Psoas muscle (tissue), 8 donors: ENCODE results near the gene GRK1. TPM values are rescaled to one million over a fixed set of nuclear protein-coding genes. Genes with fewer than 3 reads are reported as not detected.

Experiments
- ATAC-seq, 4 donors: fragments of 200-7000 bp; cut with Tn5 transposase; one replicate each; pipeline ENCODE4 v1.9.1; 2020; ENCODE audit warnings: moderate library complexity in 3 of 4, mild to moderate bottlenecking in 2 of 4
- DNase-seq, 2 donors: peaks; one replicate each; pipeline ENCODE4 v3.0.0-alpha.2; 2020
- H3K27ac ChIP-seq: fragments of 200-600 bp; one replicate; pipeline ENCODE4 v1.8.0; 2022
- H3K27me3 ChIP-seq, 3 donors: fragments of 200-600 bp in 1 of 3; one replicate each; pipeline versions ENCODE4 v1.6.1 to v1.8.0; 2013 to 2022; ENCODE audit warnings: low read length in 2 of 3, mild to moderate bottlenecking in 2 of 3, moderate library complexity in 1 of 3; ENCODE audit not compliant: insufficient read depth in 3 of 3
- H3K36me3 ChIP-seq, 2 donors: fragments of 200-600 bp in 1 of 2; one replicate each; pipeline versions ENCODE4 v1.6.1 to v1.8.0; 2013 to 2022; ENCODE audit warnings: low read depth in 1 of 2, mild to moderate bottlenecking in 1 of 2, moderate library complexity in 1 of 2; ENCODE audit not compliant: insufficient read depth in 1 of 2
- H3K4me1 ChIP-seq: fragments of 200-600 bp; one replicate; pipeline ENCODE4 v1.8.0; 2022
- H3K4me3 ChIP-seq: fragments of 200-600 bp; one replicate; pipeline ENCODE4 v1.8.0; 2022; ENCODE audit warnings: mild to moderate bottlenecking
- H3K9me3 ChIP-seq: fragments of 200-600 bp; one replicate; pipeline ENCODE4 v1.8.0; 2022
- WGBS, 3 donors: extraction: QIAGEN DNeasy Blood & Tissue Kit; methylation state at CpG; one replicate each; pipeline versions ENCODE4 v1.1.6 to v1.1.7; 2013; 5-methylcytosine and 5-hydroxymethylcytosine counted together
- intact Hi-C, 2 donors: fragments of 100-400 bp; cut with DNase I; formaldehyde crosslinking; loops; one replicate each; pipeline versions ENCODE4 v1.11.0 to v1.14.2; 2022
- polyA plus RNA-seq, 3 donors: library from polyadenylated mRNA; stranded (reverse); fragments of 200-250 nt; gene quantifications; one replicate each; pipeline ENCODE4 v1.2.3, GENCODE V29; 2013
- total RNA-seq, 4 donors: library from RNA; stranded (reverse); fragmentation: NEBNext Ultra II Directional in 2 of 4; extraction: Animal tissue kit (Norgen Biotek cat#: 25700) in 2 of 4; gene quantifications; one replicate each; pipeline versions ENCODE4 v1.2.1 to v1.2.4, GENCODE V29; 2021 to 2023
- TF ChIP-seq, protein P1 (sequence below): fragments of 200-600 bp; IDR thresholded peaks from one replicate; pipeline ENCODE4 v1.8.0; 2022; ENCODE audit warnings: antibody characterized with exemption
- donor health status: healthy with polysubstance abuse.
- donor health status: DM: no; HTN: no; CAD: no; lungs with moderate emphysema.
- donor health status: Bipolar disorder and iron deficiency.
- donor health status: healthy.
- donor health status: DM: yes; HTN: yes; CAD: no.
- donor health status: DM: no; HTN: no; CAD: no.
- donor health status: DM: no; HTN: no; CAD: no.
- donor health status: DM: yes; HTN: yes; CAD: no.

Gene GRK1
- total and polyA plus RNA-seq, 7 donors, result 0.10 TPM; not detected in 6

DNA sequence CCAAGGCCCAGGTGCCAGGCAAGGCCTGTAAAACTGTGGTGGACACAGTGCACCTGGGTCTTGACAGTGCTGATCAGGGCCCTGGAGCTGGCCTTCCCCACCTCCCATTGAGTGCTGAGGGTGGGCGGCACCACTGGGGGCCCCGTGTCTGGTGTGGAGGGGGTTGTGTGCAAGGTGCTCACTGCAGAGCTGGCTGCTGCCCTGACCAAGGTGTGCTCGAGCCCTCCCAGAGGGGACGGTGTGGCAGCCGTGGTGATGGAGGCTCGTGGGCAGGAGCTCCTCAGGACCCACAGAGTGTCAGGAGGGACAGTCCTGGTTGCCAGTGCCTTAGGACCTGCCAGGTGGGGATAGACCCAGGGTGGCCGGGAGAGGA is 32.0 kb upstream of the GRK1 start:
- 92 to 94% (median 92%) methylated on average over 7 of the region's 7 CpGs for WGBS, 3 donors
- intact Hi-C loops, result no loop called here

DNA sequence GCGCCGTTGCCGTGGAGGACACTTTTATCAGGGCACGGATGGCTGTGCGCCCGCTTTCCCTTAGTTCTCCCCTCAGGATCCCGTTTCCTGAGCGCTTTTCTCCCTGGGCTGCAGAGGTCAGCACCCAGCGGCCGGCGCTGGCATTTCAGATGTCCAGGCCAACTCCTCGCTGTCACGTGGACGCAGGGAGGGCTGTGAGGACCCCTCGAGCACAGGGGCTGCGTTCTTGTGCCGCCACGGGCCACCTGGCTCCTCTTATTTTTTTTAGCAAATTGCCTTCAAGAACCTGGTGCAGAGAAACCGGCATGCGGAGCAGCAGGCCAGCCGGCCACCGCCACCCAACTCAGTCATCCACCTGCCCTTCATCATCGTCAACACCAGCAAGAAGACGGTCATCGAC is 31.3 kb upstream of the GRK1 start:
- Histone ChIP-seq H3K27me3 (no peaks in the 10 kb centered on the region), H3K36me3 (peaks cover 9 to 88% of the 10 kb centered on the region in 2 donors), H3K4me1 (no peaks in the 10 kb centered on the region), H3K9me3 (no peaks in the 10 kb centered on the region), H3K4me3 (no peak overlapping the region), H3K27ac (no peak overlapping the region)
- DNase-seq, result peak in 1 of 2 donors; percentile 33
- TF ChIP-seq, protein P1, sequence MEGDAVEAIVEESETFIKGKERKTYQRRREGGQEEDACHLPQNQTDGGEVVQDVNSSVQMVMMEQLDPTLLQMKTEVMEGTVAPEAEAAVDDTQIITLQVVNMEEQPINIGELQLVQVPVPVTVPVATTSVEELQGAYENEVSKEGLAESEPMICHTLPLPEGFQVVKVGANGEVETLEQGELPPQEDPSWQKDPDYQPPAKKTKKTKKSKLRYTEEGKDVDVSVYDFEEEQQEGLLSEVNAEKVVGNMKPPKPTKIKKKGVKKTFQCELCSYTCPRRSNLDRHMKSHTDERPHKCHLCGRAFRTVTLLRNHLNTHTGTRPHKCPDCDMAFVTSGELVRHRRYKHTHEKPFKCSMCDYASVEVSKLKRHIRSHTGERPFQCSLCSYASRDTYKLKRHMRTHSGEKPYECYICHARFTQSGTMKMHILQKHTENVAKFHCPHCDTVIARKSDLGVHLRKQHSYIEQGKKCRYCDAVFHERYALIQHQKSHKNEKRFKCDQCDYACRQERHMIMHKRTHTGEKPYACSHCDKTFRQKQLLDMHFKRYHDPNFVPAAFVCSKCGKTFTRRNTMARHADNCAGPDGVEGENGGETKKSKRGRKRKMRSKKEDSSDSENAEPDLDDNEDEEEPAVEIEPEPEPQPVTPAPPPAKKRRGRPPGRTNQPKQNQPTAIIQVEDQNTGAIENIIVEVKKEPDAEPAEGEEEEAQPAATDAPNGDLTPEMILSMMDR, result no peak
- WGBS, 3 donors, result 96 to 98% (median 97%) methylated on average over 25 of the region's 25 CpGs
- intact Hi-C loops, result no loop called here
- ATAC-seq, result no peak

More for the DNA sequence above, 32.0 kb upstream of the GRK1 start:
- peak in 1 of 2 donors; percentile 38 for DNase-seq
- Histone ChIP-seq H3K4me3 (no peak overlapping the region), H3K27me3 (no peaks in the 10 kb centered on the region), H3K36me3 (peaks cover 9 to 81% of the 10 kb centered on the region in 2 donors), H3K27ac (no peak overlapping the region), H3K4me1 (no peaks in the 10 kb centered on the region), H3K9me3 (no peaks in the 10 kb centered on the region)
- TF ChIP-seq, protein P1, result no peak
- ATAC-seq, result no peak

DNA sequence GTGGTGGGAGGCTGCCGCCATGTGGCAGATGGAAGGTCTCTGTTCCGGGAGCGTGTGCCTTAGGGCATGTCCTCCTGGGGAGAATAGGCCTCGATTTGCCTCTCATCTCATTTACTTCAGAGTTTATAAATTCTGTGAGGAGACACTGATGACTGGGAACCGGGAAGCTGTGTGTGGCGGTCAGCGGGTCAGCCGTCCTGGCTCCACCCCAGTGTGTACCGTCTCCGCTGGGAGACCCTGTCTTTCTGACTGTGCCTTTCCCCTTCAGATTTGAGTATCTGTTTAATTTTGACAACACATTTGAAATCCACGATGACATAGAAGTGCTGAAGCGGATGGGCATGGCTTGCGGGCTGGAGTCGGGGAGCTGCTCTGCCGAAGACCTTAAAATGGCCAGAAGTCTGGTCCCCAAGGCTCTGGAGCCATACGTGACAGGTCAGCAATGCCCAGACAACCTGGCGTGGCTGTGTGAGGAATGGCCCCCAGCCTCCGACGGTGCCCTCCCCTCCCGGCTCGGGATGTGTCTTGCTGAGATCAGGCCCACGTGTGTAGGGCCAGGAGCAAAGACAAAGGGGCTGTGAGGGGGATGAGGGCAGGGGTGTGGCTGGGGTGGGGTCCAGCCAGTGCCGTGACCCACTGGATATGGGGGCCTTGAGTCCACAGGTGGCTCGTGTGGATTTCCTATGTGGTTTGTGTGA is 30.6 kb upstream of the GRK1 start:
- Histone ChIP-seq H3K27me3 (no peaks in the 10 kb centered on the region), H3K4me3 (no peak overlapping the region), H3K27ac (no peak overlapping the region), H3K4me1 (no peaks in the 10 kb centered on the region), H3K9me3 (no peaks in the 10 kb centered on the region), H3K36me3 (peaks cover 9 to 90% of the 10 kb centered on the region in 2 donors)
- intact Hi-C loops, result no loop called here
- DNase-seq (peak in 1 of 2 donors; percentile 36), ATAC-seq (no peak)
- TF ChIP-seq, protein P1, result no peak
- 95 to 96% (median 95%) methylated on average over 24 of the region's 24 CpGs for WGBS, 3 donors

DNA sequence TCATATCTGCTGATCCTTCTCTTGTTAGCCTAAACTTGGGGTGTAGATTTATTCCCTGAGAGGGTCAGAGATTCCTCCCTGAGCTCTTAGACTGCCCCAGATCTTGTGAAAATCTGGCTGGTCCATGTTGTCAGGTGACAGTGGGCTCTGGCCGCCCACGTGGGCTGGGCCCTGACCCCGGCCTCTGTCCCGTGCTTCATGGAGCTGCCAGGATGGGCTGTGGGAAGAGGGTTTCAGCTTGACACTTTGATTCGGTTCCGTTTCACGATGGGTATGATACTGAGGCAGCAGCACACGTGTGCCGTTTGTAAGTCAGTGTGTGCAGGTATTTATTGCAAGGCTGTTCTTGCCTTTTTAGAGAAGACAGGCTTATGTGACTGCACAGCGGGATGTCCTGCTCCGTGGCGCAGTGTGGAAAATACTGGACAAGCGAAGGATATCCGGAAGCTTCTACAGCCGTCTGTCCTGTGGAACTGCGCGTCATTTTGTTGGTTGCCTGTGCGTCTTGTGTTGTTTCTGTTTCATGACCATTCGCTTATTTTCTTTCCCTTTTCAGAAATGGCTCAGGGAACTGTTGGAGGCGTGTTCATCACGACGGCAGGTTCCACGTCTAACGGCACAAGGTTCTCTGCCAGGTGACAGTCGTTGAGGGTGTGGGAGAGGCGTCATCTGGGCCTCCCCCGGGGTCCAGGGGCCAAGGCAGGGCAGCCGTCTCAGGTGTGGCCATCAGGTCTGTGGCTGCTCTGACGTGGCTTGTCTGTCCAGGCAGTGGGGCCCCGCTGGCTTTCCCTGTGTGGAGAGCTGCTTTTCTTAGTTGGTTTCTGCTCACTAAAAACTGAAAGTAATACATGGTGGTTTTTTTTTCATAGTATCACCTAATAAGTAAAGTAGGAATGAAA is 29.5 kb upstream of the GRK1 start:
- intact Hi-C loops, result no loop called here
- Histone ChIP-seq H3K9me3 (no peaks in the 10 kb centered on the region), H3K27me3 (no peaks in the 10 kb centered on the region), H3K4me3 (no peak overlapping the region), H3K36me3 (peaks cover 9 to 86% of the 10 kb centered on the region in 2 donors), H3K4me1 (no peaks in the 10 kb centered on the region), H3K27ac (no peak overlapping the region)
- WGBS, 3 donors, result 93 to 95% (median 94%) methylated on average over 30 of the region's 30 CpGs
- TF ChIP-seq, protein P1, result no peak
- no peak for ATAC-seq
- DNase-seq, result peak in 1 of 2 donors; percentile 30
